Nephron progenitor cell (in vitro differentiated cells): Measurements from ENCODE around the gene LIFR.

ENCODE experiments used
- DNase-seq: peaks from one replicate; pipeline ENCODE4 v3.0.0; 2021
- H3K27ac Mint-ChIP-seq: 2 replicates; pipeline ENCODE4 v1.8.0; 2021; ENCODE audit warnings: mild to moderate bottlenecking, moderate library complexity, mixed read lengths
- H3K27me3 Mint-ChIP-seq: 2 replicates; pipeline ENCODE4 v1.8.0; 2021; ENCODE audit warnings: mild to moderate bottlenecking, low read depth, mixed read lengths; ENCODE audit not compliant: poor library complexity
- H3K36me3 Mint-ChIP-seq: 2 replicates; pipeline ENCODE4 v1.8.0; 2021; ENCODE audit warnings: low read depth, mixed read lengths
- H3K4me1 Mint-ChIP-seq: 2 replicates; pipeline ENCODE4 v1.8.0; 2021; ENCODE audit warnings: mixed read lengths
- H3K4me3 Mint-ChIP-seq: 2 replicates; pipeline ENCODE4 v1.8.0; 2021; ENCODE audit warnings: mild to moderate bottlenecking, moderate library complexity, mixed read lengths
- H3K9me3 Mint-ChIP-seq: 2 replicates; pipeline ENCODE4 v1.8.0; 2021; ENCODE audit warnings: mild to moderate bottlenecking, moderate library complexity, mixed read lengths
- CTCF ChIP-seq: fragments of 200-600 bp; sonication (generic); IDR thresholded peaks from 2 replicates; pipeline ENCODE4 v1.5.0; 2021; ENCODE audit warnings: antibody characterized with exemption

The LIFR gene

DNA sequence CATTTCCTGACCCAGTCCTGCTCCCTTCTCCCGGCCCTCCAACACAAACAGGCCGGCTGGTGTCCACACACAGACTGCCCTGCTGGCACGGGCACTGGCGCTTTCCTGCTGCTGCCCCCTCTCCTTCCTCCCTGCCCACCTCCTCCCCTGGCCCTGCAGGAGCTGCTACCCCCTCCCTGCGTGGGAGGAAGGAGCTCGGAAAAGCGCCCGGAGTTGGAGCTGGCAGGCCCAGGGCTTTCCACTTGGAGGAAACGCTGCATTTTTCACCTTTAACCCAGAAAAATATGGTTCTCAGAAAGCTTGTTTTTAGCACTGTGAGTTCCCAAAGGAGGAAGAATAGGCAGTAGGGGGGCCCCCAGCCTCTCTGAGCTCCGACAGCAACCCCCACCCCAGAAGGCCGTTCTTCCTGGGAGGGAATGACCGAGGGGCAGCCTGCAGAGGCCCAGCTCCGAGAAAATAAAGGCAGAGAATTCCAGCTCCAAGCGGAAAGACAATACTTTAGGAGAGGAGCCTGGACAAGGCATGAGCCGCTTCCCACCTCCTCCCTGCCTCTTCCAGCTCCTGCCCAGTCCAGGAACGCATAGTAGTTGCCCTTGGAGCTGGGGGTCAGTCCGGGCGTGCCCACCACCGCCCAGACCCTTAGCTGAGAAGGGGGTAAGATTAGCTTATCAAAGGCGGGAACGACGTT is 88.9 kb downstream of the LIFR start:
- Mint-ChIP-seq H3K9me3 (no peaks in the 10 kb centered on the region), H3K4me1 (peaks cover 23% of the 10 kb centered on the region), H3K27ac (peak overlapping the region; percentile 48), H3K36me3 (peaks cover 1% of the 10 kb centered on the region), H3K4me3 (no peak overlapping the region), H3K27me3 (peaks cover 9% of the 10 kb centered on the region)
- no peak for TF ChIP-seq CTCF
- DNase-seq = no peak

GRCh38 chr5:38466424-38467189 is 89.8 kb downstream of the LIFR start:
- Mint-ChIP-seq H3K36me3 (peaks cover 6% of the 10 kb centered on the region), H3K9me3 (no peaks in the 10 kb centered on the region), H3K27ac (peak overlapping the region; percentile 32), H3K4me1 (peaks cover 23% of the 10 kb centered on the region), H3K4me3 (no peak overlapping the region), H3K27me3 (peaks cover 9% of the 10 kb centered on the region)
- no peak for TF ChIP-seq CTCF
- no peak for DNase-seq

DNA sequence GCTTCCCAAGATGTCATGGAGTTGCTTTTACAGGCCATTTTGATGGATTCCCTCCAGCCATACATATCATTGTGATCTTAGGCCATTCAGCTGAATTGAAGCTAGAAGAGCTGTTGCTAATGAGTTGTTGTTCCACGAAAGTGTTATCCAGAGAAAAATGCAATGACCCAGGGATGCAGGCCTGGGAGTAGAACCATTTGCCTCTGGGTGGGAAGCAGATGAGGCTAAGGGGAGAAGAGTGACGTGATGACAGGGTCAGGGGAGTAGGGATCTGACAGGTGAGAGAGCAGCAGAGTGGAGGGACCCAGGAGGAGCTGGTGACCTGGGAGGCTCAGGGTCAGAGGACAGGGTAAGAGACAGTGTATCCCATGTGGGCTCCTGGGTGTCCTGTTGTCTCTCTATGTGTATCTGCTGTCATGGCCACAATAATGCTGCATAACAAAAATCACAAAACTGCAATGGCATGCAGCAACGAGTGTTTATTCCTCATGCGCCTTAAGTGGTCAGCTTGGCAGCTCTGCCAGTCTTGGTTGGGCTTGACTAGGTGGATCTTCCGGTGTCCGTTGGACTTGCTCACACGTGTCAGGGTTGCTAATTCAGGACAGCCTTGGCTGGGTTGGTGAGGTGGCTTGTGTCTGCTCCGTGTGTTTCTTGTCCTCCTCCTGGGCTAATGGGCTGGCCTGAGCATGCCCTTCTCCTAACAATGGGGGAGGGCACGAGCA is 90.6 kb downstream of the LIFR start:
- Mint-ChIP-seq H3K36me3 (peaks cover 7% of the 10 kb centered on the region), H3K27me3 (peaks cover 9% of the 10 kb centered on the region), H3K4me1 (peaks cover 23% of the 10 kb centered on the region), H3K4me3 (no peak overlapping the region), H3K9me3 (no peaks in the 10 kb centered on the region), H3K27ac (no peak overlapping the region)
- no peak for TF ChIP-seq CTCF
- DNase-seq = no peak

DNA sequence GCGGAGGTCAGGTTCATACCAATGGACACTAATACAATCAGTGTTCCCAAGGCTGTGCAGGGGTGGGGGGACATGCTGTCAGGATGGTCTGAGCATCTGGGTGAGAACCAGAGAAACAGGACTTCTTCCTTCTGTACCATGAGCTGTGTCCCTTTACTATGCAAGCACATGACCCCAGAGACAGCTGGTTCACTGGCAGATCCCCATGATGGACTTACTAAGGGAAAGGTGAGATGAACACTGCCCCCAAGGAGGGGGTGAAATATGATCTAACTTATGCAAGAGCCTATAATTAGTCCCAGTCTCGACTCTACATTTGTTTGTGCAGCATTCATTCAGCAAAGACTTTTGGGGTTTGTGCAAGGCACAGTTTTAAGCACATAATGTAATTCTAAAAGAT is 91.4 kb downstream of the LIFR start:
- no peak overlapping the region for H3K27ac Mint-ChIP-seq
- TF ChIP-seq CTCF = no peak
- H3K36me3 Mint-ChIP-seq = peaks cover 15% of the 10 kb centered on the region
- H3K4me1 Mint-ChIP-seq = peaks cover 23% of the 10 kb centered on the region
- H3K27me3 Mint-ChIP-seq = peaks cover 4% of the 10 kb centered on the region
- no peaks in the 10 kb centered on the region for H3K9me3 Mint-ChIP-seq
- H3K4me3 Mint-ChIP-seq = no peak overlapping the region
- no peak for DNase-seq

GRCh38 chr5:38463634-38464521 is 92.6 kb downstream of the LIFR start:
- Mint-ChIP-seq H3K9me3 (no peaks in the 10 kb centered on the region), H3K27ac (no peak overlapping the region), H3K4me3 (no peak overlapping the region), H3K36me3 (peaks cover 23% of the 10 kb centered on the region), H3K27me3 (peaks cover 3% of the 10 kb centered on the region), H3K4me1 (peaks cover 15% of the 10 kb centered on the region)
- no peak for TF ChIP-seq CTCF
- no peak for DNase-seq
